Cardiac fibroblast (primary cell): ENCODE measurements around the gene ZCCHC7.

Experiments
- DNase-seq, 2 donors: peaks; one replicate each; pipeline versions ENCODE4 v3.0.0 to v3.0.0-alpha.2; 2010; ENCODE audit warnings: low read depth in 2 of 2
- H3K4me3 ChIP-seq, 2 donors: replicated peaks in 1 of 2; 1 replicate in 1 of 2; 2 replicates in 1 of 2; pipeline ENCODE4 v1.5.1; 2011; ENCODE audit warnings: low read depth in 2 of 2, low read length in 2 of 2, mild to moderate bottlenecking in 2 of 2, moderate library complexity in 1 of 2
- TF ChIP-seq, protein P1 (sequence below): IDR thresholded peaks from one replicate; pipeline ENCODE4 v1.5.1; 2011; ENCODE audit warnings: low read depth, mild to moderate bottlenecking, low read length, inconsistent platforms

ZCCHC7 gene

DNA sequence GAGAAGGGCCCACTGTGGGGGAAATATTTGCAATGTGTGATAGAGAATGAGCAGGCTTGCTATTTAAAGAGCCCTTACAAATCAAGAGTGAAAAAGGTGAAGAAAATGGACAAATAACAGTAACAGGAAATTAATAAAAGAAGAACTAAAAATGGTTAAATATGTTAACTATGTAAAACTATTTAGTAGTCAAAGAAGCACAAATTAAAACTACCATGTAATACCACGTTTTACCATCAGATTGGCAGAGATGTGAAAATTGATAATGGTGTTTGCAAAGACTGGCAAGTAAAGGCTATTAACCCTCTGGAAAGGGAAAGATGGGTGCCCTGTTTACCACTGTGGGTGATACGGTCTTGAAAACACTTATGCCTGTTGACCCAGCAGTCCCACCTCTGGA lies 279.0 kb downstream of the ZCCHC7 start:
- H3K4me3 ChIP-seq = no peak overlapping the region
- TF ChIP-seq, protein P1, sequence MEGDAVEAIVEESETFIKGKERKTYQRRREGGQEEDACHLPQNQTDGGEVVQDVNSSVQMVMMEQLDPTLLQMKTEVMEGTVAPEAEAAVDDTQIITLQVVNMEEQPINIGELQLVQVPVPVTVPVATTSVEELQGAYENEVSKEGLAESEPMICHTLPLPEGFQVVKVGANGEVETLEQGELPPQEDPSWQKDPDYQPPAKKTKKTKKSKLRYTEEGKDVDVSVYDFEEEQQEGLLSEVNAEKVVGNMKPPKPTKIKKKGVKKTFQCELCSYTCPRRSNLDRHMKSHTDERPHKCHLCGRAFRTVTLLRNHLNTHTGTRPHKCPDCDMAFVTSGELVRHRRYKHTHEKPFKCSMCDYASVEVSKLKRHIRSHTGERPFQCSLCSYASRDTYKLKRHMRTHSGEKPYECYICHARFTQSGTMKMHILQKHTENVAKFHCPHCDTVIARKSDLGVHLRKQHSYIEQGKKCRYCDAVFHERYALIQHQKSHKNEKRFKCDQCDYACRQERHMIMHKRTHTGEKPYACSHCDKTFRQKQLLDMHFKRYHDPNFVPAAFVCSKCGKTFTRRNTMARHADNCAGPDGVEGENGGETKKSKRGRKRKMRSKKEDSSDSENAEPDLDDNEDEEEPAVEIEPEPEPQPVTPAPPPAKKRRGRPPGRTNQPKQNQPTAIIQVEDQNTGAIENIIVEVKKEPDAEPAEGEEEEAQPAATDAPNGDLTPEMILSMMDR = no peak
- no peak for DNase-seq

DNA sequence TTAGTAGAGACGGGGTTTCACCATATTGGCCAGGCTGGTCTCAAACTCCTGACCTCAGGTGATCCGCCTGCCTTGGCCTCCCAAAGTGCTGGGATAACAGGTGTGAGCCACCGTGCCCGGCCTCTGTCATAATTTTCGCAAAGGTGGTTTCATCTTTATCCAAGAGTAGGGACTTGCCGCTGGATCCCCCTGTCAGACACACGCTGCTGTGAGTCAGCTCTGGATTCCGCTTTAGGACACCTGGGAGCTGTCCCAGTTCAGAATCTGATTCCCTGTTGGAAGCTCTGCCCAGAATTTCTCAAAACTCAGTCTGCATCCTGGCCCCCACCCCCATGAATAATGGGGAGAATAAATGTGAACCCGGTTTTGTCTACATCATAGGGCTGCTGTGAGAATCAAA lies 284.2 kb downstream of the ZCCHC7 start:
- no peak overlapping the region for H3K4me3 ChIP-seq
- DNase-seq = no peak
- TF ChIP-seq, protein P1 = no peak

DNA sequence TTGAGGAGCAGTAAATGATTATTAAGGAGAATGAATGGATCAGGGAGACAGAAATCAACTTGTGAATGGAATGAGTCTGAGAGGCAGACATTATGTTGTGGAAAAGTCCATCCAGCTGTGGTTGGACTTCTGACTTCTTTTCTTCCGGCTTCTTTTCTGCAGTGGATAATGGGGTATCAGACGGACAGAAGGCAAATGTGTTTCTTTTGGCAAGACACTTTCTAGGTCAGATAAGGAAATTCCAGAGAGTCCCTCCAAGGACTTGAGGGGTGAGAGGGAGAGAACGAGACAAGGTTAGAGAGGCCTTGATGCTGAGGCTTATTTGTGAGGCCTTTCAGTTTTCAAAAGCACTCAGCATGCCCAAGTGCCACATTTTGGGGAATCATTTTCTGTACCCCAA lies 285.0 kb downstream of the ZCCHC7 start:
- TF ChIP-seq, protein P1 = no peak
- peak in 1 of 2 donors; percentile 61 for DNase-seq
- H3K4me3 ChIP-seq = no peak overlapping the region

DNA sequence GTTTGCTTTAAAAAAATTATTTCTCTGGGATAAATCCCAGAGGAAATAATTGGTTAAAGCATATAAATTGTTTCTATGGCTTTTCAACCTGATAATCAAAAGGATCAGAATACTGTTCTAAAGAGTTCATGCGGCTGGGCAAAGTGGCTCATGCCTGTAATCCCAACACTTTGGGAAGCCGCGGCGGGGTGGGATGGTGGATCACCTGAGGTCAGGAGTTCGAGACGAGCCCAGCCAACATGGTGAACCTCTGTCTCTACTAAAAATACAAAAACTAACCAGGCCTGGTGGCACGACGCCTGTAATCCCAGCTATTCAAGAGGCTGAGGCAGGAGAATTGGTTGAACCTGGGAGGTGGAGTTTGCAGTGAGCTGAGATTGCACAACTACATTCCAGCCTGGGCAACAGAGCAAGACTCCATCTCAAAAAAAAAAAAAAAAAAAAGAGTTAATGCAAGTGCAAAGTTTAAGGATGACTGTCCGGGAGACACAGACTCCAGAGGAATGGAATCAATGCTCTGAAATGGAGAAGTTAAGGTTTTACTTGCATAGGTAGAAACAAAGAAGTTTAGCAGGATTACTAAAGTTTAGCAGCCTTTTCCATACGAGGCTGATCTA lies 285.5 kb downstream of the ZCCHC7 start:
- peak; percentile 12 to 41 for DNase-seq
- no peak overlapping the region for H3K4me3 ChIP-seq
- TF ChIP-seq, protein P1 = no peak

DNA sequence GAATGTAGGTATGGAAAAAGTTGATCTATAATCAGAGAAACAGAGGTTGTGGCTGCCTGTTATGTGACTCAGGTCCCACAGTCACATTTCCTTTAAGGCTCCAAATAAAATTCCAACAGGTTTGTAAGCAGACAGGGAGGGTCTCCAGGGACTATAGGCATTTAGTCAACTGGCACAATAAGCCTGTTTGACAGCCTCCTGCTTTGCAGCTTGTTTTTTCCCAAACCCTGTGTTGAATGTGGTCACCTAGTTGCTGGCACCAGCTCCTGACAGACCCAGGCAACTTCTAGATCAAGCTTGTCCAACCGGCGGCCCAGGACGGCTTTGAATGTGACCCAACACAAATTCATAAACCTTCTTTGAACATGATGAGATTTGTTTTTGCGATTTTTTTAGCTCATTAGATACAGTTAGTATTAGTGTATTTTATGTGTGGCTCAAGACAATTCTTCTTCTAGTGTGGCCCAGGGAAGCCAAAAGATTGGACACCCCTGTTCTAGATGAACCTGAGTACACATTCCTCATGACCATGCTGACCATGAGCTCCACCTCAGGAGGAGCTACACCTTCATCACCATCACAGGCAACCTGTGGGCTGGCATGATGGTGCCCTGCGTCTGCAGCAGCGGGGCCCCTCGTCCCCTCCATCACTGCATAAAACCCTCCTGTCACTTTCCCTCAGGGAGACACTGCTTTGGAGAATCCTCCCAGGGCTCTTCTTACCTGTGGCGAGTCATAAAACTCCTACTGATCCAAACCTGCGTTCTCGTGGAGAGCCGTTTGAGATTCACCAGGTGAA lies 286.4 kb downstream of the ZCCHC7 start:
- TF ChIP-seq, protein P1 = no peak
- no peak overlapping the region for H3K4me3 ChIP-seq
- no peak for DNase-seq

DNA sequence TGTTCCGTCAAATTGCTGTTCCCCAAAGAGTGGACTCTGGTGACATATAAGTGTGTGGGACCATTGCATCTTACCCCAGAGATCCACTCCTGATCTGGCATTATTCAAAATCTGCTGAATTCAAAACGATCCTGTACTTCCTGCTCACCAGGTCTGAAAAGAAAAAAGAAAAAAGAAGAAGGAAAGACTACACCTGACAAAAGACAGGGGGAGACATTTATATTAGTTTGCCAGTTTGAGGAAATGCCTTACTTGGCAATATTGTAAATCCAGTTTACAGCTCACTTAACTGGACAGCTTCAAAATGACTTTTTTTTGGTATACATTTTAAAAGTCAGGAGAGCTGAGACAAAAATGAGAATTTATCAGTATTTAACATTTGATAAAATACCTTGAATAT lies 287.1 kb downstream of the ZCCHC7 start:
- TF ChIP-seq, protein P1 = no peak
- H3K4me3 ChIP-seq = no peak overlapping the region
- DNase-seq = no peak
